Small intestine (tissue), 7 donors: ENCODE measurements around the gene PAQR7. TPM values are rescaled to one million over a fixed set of nuclear protein-coding genes. Genes with fewer than 3 reads are reported as not detected.
"Not testable (repeated sequence)": the region's sequence is repeated elsewhere in the genome, so short reads cannot be mapped to it uniquely, and the experiment has no call there.

ENCODE experiments used
- DNase-seq, 2 donors: peaks; one replicate each; pipeline versions ENCODE4 v3.0.0 to v3.0.0-alpha.2; 2013
- FAIRE-seq: peaks from 2 replicates; lab custom pipeline; 2012; peaks lifted over from hg19 to GRCh38; lab: Jason Lieb, UNC
- H3K27ac ChIP-seq, 3 donors: one replicate each; pipeline ENCODE4 v1.5.1; 2013; ENCODE audit warnings: low read length in 2 of 3, mild to moderate bottlenecking in 2 of 3, control low read depth in 1 of 3, inconsistent platforms in 1 of 3, low read depth in 1 of 3, moderate library complexity in 1 of 3
- H3K27me3 ChIP-seq, 3 donors: one replicate each; pipeline ENCODE4 v1.6.1; 2013; ENCODE audit warnings: low read length in 3 of 3, inconsistent platforms in 1 of 3; ENCODE audit not compliant: control insufficient read depth in 3 of 3, insufficient read depth in 3 of 3
- H3K36me3 ChIP-seq, 3 donors: one replicate each; pipeline ENCODE4 v1.6.1; 2013; ENCODE audit warnings: low read length in 3 of 3, inconsistent platforms in 1 of 3, low read depth in 1 of 3, mild to moderate bottlenecking in 1 of 3, moderate library complexity in 1 of 3; ENCODE audit not compliant: control insufficient read depth in 3 of 3, insufficient read depth in 2 of 3
- H3K4me1 ChIP-seq, 3 donors: one replicate each; pipeline ENCODE4 v1.6.1; 2013; ENCODE audit warnings: low read length in 2 of 3, inconsistent platforms in 1 of 3, low read depth in 1 of 3, mild to moderate bottlenecking in 1 of 3, moderate library complexity in 1 of 3; ENCODE audit not compliant: control insufficient read depth in 3 of 3, insufficient read depth in 2 of 3
- H3K4me3 ChIP-seq, 3 donors: one replicate each; pipeline ENCODE4 v1.5.1; 2013; ENCODE audit warnings: low read length in 3 of 3, control low read depth in 1 of 3, inconsistent platforms in 1 of 3, low read depth in 1 of 3, mild to moderate bottlenecking in 1 of 3, moderate library complexity in 1 of 3
- H3K9me3 ChIP-seq, 2 donors: one replicate each; pipeline ENCODE4 v1.6.1; 2013; ENCODE audit warnings: low read depth in 1 of 2, low read length in 1 of 2; ENCODE audit not compliant: control insufficient read depth in 2 of 2, insufficient read depth in 1 of 2
- WGBS, 3 donors: extraction: QIAGEN DNeasy Blood & Tissue Kit; methylation state at CpG; one replicate each; pipeline ENCODE4 v1.1.7; 2013; 5-methylcytosine and 5-hydroxymethylcytosine counted together
- polyA plus RNA-seq, 4 donors: library from polyadenylated mRNA; stranded (reverse) in 3 of 4; unstranded in 1 of 4; fragments of 200-250 nt in 3 of 4; fragments of 120-200 nt in 1 of 4; gene quantifications; one replicate each; pipeline versions ENCODE4 v1.2.1 to v1.2.3, GENCODE V29; 2013
- donor health status: healthy with polysubstance abuse.
- donor health status: control.
- donor health status: control.
- donor health status: Bipolar disorder and iron deficiency.
- donor health status: healthy.

Gene PAQR7
- polyA plus RNA-seq, 4 donors = 10.2 to 53.9 (median 27.2) TPM

DNA sequence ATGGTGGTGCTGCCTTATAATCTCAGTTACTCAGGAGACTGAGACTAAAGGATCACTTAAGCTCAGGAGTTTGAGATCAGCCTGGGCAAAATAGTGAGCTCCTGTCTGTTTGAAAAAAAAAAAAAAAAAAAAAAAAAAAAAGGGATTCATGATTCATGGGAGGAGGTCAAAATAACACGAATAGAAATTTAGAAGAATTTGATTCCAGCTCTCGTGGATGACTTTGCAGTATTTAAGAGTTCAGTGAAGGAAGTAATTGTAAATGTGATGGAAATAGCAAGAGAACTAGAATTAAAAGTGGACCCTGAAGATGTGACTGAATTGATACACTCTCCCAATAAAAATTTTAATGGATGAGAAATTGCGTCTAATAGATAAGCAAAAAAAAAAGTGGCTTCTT lies 32.0 kb downstream of the PAQR7 start:
- FAIRE-seq (no peak), DNase-seq (no peak)
- Histone ChIP-seq H3K4me1 (no peaks in the 10 kb centered on the region), H3K36me3 (no peaks in the 10 kb centered on the region), H3K4me3 (no peak overlapping the region), H3K9me3 (peaks cover 0 to 3% of the 10 kb centered on the region in 2 donors), H3K27ac (no peak overlapping the region), H3K27me3 (no peaks in the 10 kb centered on the region)
- 90 to 92% (median 91%) methylated on average over 3 of the region's 3 CpGs for WGBS, 3 donors

DNA sequence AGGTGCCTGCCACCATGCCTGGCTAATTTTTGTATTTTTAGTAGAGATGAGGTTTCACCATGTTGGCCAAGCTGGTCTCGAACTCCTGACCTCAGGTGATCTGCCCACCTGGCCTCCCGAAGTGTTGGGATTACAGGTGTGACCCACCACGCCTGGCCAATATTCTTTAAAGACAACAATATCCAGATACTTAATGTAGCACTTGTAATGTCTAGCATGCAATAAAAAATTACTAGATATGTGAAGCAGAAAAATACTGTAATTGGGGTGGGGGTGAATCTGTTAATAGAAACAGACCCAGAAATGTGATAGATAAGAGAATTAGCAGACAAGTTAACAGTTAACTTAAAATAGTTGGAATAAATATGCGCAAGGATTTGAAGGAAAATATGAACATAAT lies 35.7 kb downstream of the PAQR7 start:
- DNase-seq, H3K36me3 ChIP-seq, FAIRE-seq, H3K4me3 ChIP-seq, H3K4me1 ChIP-seq, H3K27ac ChIP-seq, H3K9me3 ChIP-seq, H3K27me3 ChIP-seq: not testable (repeated sequence)
- 95 to 97% (median 96%) methylated on average over 4 of the region's 4 CpGs for WGBS, 3 donors

DNA sequence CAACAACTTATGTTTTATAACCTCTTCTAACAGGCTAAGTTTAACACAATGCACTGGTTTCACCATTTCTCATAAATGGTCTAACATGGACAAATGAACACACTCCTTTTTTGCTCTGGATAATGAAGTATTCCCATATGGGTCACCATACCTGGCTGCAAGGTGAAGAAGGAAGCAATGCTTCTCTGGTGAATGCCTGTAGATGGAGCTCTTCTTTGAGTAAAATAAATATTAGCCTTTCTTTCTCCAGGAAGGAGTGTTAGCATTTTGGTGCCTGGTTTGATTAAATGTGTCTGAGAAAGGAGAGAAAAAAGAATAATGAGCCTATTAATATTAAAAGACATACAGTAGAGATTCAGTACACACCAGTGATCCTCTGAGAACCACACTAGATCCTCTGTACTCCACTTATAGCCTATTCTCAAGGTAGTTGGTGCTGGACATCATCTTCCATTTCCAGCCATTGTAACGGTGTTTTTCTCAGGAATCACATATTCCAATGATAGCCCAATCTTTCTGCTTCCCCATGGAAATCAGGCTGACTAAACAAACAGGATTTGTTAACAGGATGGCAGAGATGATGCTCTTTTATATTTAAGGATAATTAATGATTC lies 38.1 kb downstream of the PAQR7 start:
- Histone ChIP-seq H3K4me1 (peaks cover 0 to 7% (median 3%) of the 10 kb centered on the region in 3 donors), H3K4me3 (no peak overlapping the region), H3K27me3 (no peaks in the 10 kb centered on the region), H3K27ac (no peak overlapping the region), H3K36me3 (peaks cover 0 to 15% (median 8%) of the 10 kb centered on the region in 3 donors), H3K9me3 (peaks cover 0 to 3% of the 10 kb centered on the region in 2 donors)
- no peak for FAIRE-seq
- 71 to 81% (median 73%) methylated on average over 1 of the region's 1 CpG for WGBS, 3 donors
- DNase-seq = peak; percentile 51 to 60

DNA sequence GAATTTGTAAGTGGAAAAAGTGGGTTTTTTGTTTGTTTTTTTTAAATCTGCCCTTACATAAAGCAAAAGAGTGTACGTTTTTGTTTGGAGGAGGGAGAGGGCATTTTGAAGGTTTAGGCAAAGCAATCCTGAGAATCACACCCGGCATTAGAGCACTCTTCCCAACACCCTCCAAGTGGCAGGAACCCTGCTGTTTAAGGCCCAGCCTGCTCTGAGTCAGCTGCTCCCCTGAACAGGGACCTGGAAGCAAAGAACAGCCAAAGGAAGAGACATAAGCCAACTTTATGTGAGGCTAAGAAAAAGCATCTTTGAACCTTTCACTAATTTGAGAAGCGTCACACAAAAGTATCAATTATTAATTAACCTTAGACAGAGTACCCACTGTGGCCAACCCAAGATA lies 38.8 kb downstream of the PAQR7 start:
- H3K4me1 ChIP-seq = peaks cover 0 to 13% (median 3%) of the 10 kb centered on the region in 3 donors
- no peak overlapping the region for H3K27ac ChIP-seq
- no peak for DNase-seq
- peaks cover 0 to 18% (median 8%) of the 10 kb centered on the region in 3 donors for H3K36me3 ChIP-seq
- FAIRE-seq = no peak
- H3K9me3 ChIP-seq = peaks cover 0 to 3% of the 10 kb centered on the region in 2 donors
- 82 to 90% (median 83%) methylated on average over 3 of the region's 3 CpGs for WGBS, 3 donors
- no peaks in the 10 kb centered on the region for H3K27me3 ChIP-seq
- no peak overlapping the region for H3K4me3 ChIP-seq

DNA sequence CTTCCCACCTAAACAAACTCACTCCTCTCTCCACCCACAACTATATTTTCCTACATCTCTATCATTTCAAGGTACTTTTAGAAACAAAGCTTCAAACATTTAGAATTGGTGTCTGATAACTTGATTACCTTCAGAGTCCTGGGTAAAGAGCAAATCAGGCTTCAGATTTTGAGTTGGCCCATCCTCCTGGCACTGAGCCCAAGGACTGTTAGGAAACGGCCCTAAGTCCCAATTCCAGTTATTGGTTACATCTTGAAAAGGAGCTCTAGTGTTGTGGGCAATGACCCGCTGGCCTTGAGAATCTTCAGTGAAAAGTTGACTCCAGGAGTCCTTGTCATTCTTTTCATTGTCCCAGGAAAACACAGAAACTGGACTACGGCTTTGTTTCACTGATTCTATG lies 40.6 kb downstream of the PAQR7 start:
- no peak overlapping the region for H3K27ac ChIP-seq
- 60 to 71% (median 68%) methylated on average over 3 of the region's 3 CpGs for WGBS, 3 donors
- FAIRE-seq = no peak

DNA sequence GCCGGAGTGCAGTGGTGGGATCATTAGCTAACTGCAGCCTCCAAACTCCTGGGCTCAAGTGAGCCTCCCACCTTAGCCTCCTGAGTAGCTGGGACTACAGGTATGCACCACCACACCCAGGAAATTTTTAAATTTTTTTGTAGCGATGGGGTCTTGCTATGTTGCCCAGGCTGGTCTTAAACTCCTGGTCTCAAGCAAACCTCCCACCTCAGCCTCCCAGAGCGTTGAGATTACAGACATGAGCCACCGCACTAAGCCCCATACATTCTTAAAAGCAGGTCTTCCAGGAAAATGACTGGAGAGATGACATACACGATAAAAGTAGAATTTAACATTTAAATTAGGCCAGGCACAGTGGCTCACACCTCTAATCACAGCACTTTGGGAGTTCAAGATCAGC lies 42.4 kb downstream of the PAQR7 start:
- WGBS, 3 donors = 94 to 97% (median 97%) methylated on average over 5 of the region's 5 CpGs
- no peak overlapping the region for H3K4me3 ChIP-seq
- H3K9me3 ChIP-seq = no peaks in the 10 kb centered on the region
- H3K4me1 ChIP-seq = peaks cover 0 to 15% (median 3%) of the 10 kb centered on the region in 3 donors
- FAIRE-seq (no peak), DNase-seq (no peak)
- H3K27ac ChIP-seq = peak overlapping the region in 1 of 3 donors; percentile 71
- no peaks in the 10 kb centered on the region for H3K27me3 ChIP-seq
- peaks cover 18 to 38% (median 26%) of the 10 kb centered on the region in 3 donors for H3K36me3 ChIP-seq

More for the DNA sequence above, 40.6 kb downstream of the PAQR7 start:
- no peak for DNase-seq
- H3K27me3 ChIP-seq = no peaks in the 10 kb centered on the region
- peaks cover 0 to 3% of the 10 kb centered on the region in 2 donors for H3K9me3 ChIP-seq
- H3K4me1 ChIP-seq = peaks cover 0 to 15% (median 3%) of the 10 kb centered on the region in 3 donors
- peaks cover 11 to 24% (median 17%) of the 10 kb centered on the region in 3 donors for H3K36me3 ChIP-seq
- H3K4me3 ChIP-seq = no peak overlapping the region

DNA sequence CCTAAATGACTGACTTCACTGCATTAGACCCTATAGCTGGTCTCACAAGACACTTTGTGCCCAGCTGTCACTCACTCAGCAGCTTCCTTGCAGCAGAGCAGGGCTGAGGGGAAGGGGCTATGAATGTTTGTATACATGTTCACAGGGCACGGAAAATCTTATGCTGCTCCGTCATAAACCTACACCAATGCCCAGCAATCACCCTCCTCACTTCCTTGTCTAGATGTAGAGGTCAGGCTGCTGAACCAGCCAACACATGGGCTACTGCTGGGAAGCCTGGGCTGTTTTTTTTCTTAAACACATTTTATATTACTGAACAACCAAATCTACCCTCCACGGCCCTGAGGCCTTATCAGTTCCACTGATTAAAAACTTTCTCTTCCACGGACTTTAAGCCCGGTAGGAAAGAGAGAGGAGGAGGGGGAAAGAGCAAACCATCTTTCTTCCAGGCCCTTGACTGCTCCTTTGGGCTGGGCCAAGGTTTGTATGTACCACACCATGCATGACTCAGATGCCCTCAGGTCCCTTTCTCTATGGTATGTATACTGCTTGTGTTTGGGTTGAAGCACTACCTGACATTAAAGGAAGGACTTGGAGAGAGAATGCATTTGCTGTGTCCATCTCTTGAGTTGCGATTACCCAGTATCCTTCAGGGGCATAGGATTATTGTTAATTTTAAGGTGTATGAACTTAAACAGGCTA lies 43.0 kb downstream of the PAQR7 start:
- Histone ChIP-seq H3K4me1 (peaks cover 0 to 15% (median 3%) of the 10 kb centered on the region in 3 donors), H3K27ac (peak overlapping the region in 2 of 3 donors; percentile 35 to 50), H3K4me3 (no peak overlapping the region), H3K36me3 (peaks cover 18 to 43% (median 26%) of the 10 kb centered on the region in 3 donors), H3K9me3 (no peaks in the 10 kb centered on the region), H3K27me3 (no peaks in the 10 kb centered on the region)
- DNase-seq (peak; percentile 61 to 93), FAIRE-seq (no peak)
- WGBS, 3 donors = 23 to 67% (median 45%) methylated on average over 6 of the region's 6 CpGs

DNA sequence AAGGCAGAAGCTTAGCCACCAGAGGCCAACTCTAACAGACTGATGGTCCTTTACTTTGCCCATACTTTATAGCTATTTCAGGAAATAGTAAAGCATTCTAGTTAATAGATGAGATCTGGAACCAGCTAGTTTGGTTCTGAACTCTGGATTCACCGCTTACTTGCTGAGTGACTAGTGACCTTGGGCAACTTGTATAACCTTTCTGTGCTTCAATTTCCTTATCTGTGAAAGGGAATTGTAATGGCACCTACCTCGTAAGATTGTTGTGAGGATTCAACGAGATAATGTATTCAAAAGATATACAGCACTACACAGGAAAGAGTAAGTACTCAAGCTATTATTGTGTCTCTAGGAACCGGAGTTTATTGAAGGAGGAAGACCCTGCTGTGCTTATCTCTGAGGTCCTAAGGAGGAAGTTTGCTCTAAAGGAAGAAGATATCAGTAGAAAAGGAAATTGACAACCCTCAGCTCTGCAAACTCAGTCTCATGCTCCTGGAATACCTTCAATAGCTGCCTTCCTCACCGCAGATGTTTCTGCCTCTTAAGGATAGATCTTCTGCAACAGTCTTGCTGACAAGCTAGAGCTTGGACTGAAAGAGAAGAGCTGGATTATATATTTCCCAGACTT lies 43.8 kb downstream of the PAQR7 start:
- Histone ChIP-seq H3K4me3 (no peak overlapping the region), H3K36me3 (peaks cover 19 to 49% (median 26%) of the 10 kb centered on the region in 3 donors), H3K27ac (peak overlapping the region in 2 of 3 donors; percentile 35 to 50), H3K9me3 (no peaks in the 10 kb centered on the region), H3K4me1 (peaks cover 0 to 15% (median 3%) of the 10 kb centered on the region in 3 donors), H3K27me3 (no peaks in the 10 kb centered on the region)
- FAIRE-seq (no peak), DNase-seq (peak in 1 of 2 donors; percentile 54)
- WGBS, 3 donors = 23 to 48% (median 31%) methylated on average over 5 of the region's 5 CpGs
